ENCODE results near the gene AGO1.
"Not testable (repeated sequence)": the region's sequence is repeated elsewhere in the genome, so short reads cannot be mapped to it uniquely, and the experiment has no call there.

AGO1 gene

DNA sequence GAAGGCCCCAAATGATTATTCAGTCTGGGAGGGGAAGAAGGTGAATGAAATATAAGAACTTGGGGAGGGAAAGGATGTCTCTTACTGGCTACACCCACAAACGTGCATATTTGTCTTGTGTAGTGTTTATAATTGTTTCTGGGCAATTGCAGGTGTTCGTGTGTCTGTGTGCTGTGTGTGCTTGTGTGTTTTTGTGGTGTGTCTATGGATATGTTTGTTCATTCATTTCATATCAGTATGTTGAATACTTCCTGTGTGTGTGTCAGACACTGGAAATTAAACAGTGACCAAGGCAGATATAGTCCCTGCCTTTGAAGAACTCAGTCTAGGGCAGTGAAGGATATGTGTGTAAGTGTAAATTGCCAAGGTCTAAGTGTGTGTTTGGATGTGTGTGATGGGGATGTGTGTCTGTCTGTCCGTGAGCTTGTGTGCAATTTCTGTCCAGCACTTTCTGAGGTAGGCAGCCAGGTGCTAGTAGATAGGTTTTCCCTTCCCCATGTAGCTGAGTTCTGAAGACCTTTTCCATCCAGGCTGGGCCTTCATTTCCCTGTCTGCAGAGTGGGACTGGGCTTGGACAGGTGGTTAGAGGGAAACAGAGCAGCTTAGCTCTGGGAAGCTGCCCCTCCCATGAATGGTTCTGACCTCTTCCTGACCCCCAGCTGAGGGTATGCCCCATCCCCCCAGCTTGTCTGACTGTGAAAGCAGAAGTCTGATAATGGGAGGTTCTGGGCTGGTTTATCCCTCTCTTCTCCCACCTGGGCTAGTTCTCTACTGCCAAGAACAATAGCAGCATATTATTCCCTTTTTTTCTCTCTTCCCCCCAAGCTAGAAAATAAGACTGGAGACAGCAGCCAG is 3.8 kb downstream of the AGO1 start:
- in situ Hi-C loops (cut with HindIII; ENCODE audit: low sequenced_read_pairs), result no loop called here
- TF ChIP-seq, protein P1, sequence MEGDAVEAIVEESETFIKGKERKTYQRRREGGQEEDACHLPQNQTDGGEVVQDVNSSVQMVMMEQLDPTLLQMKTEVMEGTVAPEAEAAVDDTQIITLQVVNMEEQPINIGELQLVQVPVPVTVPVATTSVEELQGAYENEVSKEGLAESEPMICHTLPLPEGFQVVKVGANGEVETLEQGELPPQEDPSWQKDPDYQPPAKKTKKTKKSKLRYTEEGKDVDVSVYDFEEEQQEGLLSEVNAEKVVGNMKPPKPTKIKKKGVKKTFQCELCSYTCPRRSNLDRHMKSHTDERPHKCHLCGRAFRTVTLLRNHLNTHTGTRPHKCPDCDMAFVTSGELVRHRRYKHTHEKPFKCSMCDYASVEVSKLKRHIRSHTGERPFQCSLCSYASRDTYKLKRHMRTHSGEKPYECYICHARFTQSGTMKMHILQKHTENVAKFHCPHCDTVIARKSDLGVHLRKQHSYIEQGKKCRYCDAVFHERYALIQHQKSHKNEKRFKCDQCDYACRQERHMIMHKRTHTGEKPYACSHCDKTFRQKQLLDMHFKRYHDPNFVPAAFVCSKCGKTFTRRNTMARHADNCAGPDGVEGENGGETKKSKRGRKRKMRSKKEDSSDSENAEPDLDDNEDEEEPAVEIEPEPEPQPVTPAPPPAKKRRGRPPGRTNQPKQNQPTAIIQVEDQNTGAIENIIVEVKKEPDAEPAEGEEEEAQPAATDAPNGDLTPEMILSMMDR (IDR thresholded peaks at IDR 0.05; ENCODE audit: low read depth, low read length, missing control alignments), result no peak
- no peak for DNase-seq (ENCODE audit: low read depth)
- H3K4me3 ChIP-seq (ENCODE audit: low read depth, low read length), result no peak overlapping the region

DNA sequence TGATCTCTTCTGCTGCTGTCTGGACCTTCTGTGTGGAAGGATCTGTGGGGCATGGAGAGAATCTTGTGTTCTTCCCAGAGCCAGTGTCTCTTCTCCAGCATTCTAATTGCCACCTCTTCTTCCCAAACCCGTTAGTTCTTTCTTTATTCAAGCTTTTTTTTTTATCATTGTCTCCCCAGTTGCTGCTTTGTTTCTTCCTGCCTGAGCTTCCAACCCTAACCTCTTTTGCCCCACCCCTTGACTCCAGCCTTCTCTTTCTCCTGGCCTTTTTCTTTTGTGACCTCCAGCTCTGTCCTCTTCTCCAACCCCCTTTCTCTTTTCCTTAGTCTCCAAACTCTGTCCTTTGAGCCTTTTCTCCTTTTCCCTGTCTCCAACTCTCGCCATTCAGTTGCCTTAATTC is 4.5 kb downstream of the AGO1 start:
- in situ Hi-C loops (cut with HindIII; ENCODE audit: low sequenced_read_pairs), result no loop called here
- no peak for DNase-seq (ENCODE audit: low read depth)

DNA sequence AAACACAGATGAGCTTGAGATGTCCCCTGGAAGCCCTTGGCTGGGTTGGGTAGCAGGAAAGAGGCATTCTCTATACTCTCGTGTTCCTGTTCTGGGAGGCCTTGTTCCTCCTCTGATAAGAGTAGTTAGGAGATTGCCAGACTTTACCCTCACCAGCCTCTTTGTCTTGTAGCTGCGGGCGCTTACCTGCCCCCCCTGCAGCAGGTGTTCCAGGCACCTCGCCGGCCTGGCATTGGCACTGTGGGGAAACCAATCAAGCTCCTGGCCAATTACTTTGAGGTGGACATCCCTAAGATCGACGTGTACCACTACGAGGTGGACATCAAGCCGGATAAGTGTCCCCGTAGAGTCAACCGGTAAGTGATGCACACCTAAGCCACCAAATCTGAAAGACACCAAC is 5.2 kb downstream of the AGO1 start:
- TF ChIP-seq, protein P1 (IDR thresholded peaks at IDR 0.05; ENCODE audit: low read depth, low read length, missing control alignments), result no peak
- in situ Hi-C loops (cut with HindIII; ENCODE audit: low sequenced_read_pairs), result no loop called here
- no peak for DNase-seq (ENCODE audit: low read depth)
- no peak overlapping the region for H3K4me3 ChIP-seq (ENCODE audit: low read depth, low read length)

More for the DNA sequence above, 4.5 kb downstream of the AGO1 start:
- TF ChIP-seq, protein P1 (IDR thresholded peaks at IDR 0.05; ENCODE audit: low read depth, low read length, missing control alignments), result no peak
- no peak overlapping the region for H3K4me3 ChIP-seq (ENCODE audit: low read depth, low read length)

DNA sequence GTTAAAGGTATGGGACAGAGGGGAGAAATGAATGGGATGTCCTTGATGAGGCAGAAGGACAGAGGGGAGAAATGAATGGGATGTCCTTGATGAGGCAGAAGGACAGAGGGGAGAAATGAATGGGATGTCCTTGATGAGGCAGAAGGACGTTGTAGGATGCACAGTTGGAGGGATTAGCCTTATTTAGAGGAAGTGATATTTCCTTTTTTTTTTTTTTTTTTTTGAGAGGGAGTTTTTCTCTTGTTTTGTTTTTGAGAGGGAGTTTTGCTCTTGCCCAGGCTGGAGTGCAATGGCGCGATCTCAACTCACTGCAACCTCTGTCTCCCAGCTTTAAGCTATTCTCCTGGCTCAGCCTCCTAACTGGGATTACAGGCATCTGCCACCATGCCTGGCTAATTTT is 6.0 kb downstream of the AGO1 start:
- in situ Hi-C loops (cut with HindIII; ENCODE audit: low sequenced_read_pairs); H3K4me3 ChIP-seq (ENCODE audit: low read depth, low read length); DNase-seq (ENCODE audit: low read depth): not testable (repeated sequence)

DNA sequence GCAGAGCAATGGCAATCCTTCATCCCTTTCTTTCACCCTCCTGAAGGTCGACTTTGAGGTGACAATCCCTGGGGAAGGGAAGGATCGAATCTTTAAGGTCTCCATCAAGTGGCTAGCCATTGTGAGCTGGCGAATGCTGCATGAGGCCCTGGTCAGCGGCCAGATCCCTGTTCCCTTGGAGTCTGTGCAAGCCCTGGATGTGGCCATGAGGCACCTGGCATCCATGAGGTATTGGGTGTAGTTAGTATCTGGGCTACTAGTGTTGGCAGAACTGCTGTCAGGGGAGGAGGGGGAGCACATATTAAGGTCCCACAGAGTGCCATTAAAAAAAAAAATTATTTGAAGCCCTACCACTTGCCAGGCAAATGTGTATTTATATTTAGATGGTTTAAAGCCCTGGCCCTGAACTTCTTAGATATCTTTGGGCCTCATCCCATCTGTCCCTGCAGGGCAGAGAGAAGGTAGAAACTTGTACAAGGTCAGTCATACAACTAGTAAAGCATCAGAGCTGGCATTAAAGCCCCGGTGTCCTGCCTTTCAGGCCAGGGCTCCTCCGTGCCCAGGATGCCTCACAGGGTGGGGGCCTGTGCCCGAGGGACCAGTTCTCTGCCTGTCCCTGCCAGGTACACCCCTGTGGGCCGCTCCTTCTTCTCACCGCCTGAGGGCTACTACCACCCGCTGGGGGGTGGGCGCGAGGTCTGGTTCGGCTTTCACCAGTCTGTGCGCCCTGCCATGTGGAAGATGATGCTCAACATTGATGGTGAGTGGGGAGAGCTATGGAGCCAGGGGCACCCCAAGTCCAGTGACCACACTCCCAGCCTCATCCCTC is 10.3 kb downstream of the AGO1 start:
- TF ChIP-seq, protein P1 (IDR thresholded peaks at IDR 0.05; ENCODE audit: low read depth, low read length, missing control alignments), result no peak
- in situ Hi-C loops (cut with HindIII; ENCODE audit: low sequenced_read_pairs), result no loop called here
- no peak for DNase-seq (ENCODE audit: low read depth)
- no peak overlapping the region for H3K4me3 ChIP-seq (ENCODE audit: low read depth, low read length)

DNA sequence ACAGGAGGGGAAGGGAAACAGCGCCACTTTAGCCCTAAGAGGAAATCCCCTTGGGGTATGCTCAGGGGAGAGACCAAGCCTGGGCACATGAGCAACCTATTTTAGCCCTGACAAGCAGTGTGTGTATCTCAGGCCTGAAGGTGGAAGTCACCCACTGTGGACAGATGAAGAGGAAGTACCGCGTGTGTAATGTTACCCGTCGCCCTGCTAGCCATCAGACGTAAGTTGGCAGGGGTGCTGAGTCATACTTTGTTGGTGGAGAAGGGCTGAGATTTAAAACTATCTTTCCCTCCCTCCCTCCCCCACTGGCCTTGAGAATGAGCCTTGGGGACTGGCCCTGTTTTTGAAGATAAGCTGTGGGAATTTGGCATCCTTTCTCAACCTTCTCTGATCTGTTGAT is 11.2 kb downstream of the AGO1 start:
- H3K4me3 ChIP-seq (ENCODE audit: low read depth, low read length), result no peak overlapping the region
- TF ChIP-seq, protein P1 (IDR thresholded peaks at IDR 0.05; ENCODE audit: low read depth, low read length, missing control alignments), result no peak
- in situ Hi-C loops (cut with HindIII; ENCODE audit: low sequenced_read_pairs), result no loop called here
- DNase-seq (ENCODE audit: low read depth), result no peak

DNA sequence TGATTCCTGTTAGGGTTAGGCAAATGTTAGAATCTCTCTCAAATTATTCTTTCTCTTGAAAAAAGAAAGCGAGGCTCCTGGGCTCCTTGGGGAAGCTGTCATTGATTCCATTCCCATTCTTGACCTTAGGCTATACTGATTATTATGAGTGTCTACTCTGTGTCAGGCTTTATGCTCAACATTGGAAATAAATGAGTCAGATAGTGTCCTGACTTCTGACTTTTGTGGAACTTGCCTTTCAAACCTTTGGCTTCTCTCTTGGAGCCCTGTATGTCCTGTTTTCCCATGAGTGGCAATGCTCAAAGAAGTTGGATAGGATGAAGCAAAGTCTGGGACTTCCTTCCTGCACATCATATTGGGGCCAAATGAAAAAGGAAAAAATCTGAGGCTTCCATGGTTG is 11.6 kb downstream of the AGO1 start:
- DNase-seq (ENCODE audit: low read depth), result no peak
- in situ Hi-C loops (cut with HindIII; ENCODE audit: low sequenced_read_pairs), result no loop called here
- no peak overlapping the region for H3K4me3 ChIP-seq (ENCODE audit: low read depth, low read length)
- TF ChIP-seq, protein P1 (IDR thresholded peaks at IDR 0.05; ENCODE audit: low read depth, low read length, missing control alignments), result no peak
